ENCODE results near the gene LCN10.

Gene LCN10

DNA sequence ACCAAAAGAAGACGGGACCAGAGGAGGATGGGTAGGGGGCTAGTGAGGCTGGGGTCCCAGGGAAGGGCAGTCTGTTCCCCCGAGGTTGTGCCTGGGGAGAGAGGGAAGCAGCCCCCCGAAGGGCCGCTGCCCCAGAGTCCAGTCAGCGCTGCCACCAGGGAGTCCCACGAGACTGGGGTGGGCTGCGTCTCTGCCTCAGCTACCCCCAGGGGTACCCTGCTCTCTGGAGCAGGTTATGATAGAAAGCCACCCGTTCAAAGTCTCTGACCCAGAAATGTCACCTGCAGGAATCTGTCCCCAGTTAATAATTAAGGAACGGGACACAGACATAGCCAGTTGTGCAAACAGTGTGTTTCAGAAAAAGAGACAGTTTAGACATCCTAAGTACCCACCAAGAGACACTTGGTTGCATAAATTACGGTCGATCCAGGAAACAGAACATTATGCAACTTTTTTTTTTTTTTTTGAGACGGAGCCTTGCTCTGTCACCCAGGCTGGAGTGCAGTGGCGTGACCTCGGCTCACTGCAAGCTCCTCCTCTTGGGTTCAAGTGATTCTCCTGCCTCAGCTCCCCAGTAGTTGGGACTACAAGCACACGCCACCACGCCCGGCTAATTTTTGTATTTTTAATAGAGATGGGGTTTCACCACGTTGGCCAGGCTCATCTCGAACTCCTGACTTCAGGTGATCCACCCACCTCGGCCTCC, 44.8 kb downstream of the LCN10 start:
- DNase-seq: no peak

DNA sequence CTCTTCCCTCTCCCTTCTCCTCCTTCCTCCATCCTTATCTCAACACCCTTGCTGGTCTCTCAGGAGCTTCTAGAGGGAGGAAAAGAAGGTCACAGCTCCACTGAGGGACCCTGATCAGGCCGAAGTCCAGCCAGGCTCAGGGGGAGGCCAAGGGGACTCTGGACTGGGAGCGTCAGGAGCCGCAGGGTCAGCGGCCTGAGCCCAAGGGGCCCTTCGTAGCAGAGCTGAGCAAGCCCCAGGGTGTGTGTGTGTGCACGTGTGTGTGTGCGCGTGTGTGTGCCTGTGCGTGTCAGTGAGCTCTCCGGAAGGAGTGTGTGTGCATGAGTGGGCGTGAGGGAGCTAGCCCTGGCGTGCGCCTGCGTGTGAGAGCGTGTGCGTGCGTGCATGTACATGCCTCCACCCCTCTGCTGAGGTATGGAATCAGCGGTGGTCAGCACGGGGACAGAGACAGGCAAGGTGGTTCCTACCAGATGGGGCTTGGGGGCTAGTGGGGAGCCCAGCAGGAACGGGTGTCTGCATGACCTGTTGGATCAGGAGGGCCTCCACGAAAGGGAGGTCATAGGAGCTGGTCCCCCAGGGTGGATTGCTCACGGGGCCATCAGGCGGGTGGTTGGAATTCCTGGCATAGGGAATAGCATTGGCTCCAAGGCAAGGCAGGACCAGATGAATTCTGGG, 45.5 kb downstream of the LCN10 start:
- no peak for DNase-seq

DNA sequence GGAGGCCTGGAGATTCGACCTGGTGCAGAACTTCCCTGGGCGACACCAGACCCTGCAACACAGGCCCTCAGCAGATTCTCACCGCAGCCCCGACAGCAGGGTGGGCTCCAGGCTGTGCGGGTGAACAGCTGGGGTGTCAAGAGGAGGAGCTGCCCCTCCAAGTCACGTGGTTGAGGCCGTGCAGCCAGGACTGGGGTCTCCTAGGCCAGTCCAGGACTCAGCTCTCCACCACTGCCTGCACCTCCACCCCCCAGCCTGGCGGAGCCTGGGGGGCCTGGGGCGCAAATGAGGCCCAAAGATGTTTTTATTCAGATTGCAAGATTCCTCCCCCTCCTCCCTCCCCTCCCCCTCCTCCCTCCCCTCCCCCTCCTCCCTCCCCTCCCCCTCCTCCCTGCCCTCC, 46.2 kb downstream of the LCN10 start:
- DNase-seq: no peak

- DNase-seq: no peak
Observed at GRCh38 chr9:136695955-136696354, 46.8 kb downstream of the LCN10 start.

DNA sequence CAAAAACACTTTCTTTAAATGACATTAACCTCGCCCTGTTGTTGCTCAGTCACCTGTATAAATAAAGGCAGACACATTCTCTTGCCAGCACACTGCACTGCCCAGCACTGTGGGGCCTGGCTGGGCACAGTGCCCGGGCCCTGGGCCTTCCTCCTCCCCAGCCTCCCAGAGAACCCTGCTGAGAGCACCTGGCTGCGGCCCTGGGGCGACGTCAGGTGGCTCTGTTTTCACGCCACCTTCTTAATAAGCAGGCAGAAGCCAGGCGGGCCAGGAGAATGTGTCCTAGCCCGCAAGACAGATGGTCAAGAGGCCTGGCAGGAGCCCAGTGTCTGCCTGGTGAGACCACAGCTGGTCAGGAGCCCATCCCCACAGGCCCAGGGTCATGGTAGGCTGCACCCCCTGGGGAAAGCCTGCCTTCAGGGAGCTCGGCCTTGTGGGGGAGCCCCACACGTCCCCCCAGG, 47.3 kb downstream of the LCN10 start:
- no peak for DNase-seq

GRCh38 chr9:136694872-136695247, 47.9 kb downstream of the LCN10 start:
- DNase-seq: no peak

DNA sequence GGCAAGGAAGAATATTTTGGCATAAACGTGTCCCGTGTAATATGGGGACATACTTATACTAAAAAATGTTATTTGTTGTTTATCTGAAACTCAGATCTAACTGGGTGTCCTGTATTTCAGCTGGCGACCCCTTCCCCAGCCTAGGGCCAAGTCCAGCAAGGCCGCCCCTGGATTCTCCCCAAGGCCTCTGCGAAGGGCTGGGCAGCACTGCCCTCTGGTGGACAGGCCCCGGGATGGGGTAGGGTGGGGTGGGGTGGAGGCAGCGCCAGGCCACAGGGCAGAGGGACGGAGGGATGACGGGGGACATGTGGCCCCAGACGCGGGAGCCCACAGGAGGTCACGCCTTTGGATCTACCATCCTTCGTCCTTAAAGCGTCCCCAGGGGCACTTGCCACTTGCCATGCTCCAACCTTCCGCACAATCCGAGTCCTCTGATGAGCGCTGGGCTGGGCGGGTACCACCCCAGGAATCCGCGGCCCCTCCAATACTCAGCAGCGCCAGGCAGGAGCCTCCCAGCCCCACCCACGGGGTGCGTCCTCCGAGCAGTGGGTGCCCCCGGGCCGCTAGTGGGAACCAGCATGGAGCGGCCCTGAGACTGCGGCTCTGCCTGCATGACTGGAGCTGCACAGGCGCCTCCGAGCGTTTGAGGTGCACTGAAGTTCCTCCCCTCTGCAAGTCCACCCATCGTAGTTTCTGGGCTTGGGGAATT, 48.4 kb downstream of the LCN10 start:
- no peak for DNase-seq

GRCh38 chr9:136693490-136694162, 49.1 kb downstream of the LCN10 start:
- no peak for DNase-seq

- DNase-seq: no peak
Observed at GRCh38 chr9:136693135-136693489, 49.6 kb downstream of the LCN10 start.

DNA sequence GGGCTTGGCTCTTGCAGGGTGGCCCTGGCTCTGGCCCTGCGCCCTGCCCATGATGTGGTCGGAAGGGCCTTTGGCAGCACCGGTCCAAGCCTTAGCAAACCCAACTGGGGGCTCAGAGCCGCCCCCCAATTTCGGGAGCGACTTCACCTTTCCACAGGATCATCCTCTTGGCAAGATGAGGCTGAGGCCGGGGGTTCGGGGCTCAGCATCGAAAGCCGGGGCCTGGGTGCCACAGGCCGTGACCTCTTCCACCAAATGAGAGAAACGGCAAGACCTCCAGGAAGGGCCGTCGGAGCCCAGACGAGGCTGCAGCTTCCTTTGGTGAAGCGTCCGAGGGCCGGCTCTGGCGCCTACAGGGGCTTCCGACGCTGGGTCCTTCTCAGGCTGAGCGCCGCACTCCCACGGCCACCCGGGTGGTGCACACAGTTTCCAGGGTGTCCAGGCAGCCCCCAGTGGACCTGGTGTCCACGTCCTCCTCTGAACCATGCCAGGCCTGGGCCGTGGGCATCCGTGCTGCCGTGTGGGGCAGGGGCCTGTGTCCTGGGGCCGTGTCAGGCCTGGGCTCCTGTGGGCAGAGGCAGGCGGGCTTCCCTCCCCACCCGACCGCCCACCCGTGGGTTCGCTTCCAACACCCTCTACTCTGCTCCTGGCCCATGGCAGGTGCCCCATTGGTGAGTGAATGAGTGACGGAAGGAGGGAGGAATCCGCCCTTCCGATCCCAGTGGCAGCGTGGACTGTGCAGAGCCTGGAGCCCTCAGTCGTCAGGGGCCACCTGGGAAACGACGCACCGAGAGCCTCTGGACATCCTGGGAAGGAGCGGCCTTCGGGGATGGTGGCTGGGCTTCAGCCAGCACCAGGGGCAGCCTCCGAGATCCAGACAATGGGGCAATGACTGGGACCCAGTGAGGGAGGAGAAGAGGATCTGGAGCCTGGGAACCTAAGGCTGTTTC, 50.3 kb downstream of the LCN10 start:
- DNase-seq: no peak

GRCh38 chr9:136691316-136692184, 51.2 kb downstream of the LCN10 start:
- DNase-seq: no peak

DNA sequence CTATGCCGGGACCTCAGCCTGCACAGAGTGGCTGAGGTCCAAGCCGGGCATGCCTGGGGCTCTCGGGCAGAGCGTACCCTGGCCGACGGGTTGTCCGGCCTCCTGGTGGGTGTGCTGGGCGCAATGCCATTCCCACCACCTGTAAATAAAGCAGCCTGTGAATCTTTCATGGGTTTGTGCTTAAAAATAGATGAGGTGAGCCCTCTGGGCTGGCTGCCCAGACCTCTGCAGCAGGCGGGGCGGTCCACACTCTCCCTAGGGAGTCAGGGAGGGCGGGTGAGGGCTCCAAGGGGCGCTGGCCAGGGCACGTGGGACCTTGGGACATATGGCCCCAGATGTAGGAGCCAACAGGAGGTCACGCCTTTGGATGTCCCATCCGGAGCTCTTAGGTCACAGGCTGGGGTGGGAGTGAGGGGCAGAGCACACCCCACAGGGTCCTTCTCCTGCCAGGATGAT, 51.9 kb downstream of the LCN10 start:
- no peak for DNase-seq

GRCh38 chr9:136690104-136690805, 52.5 kb downstream of the LCN10 start:
- DNase-seq: no peak

- DNase-seq: no peak
Observed at GRCh38 chr9:136689108-136689460, 53.7 kb downstream of the LCN10 start.

DNA sequence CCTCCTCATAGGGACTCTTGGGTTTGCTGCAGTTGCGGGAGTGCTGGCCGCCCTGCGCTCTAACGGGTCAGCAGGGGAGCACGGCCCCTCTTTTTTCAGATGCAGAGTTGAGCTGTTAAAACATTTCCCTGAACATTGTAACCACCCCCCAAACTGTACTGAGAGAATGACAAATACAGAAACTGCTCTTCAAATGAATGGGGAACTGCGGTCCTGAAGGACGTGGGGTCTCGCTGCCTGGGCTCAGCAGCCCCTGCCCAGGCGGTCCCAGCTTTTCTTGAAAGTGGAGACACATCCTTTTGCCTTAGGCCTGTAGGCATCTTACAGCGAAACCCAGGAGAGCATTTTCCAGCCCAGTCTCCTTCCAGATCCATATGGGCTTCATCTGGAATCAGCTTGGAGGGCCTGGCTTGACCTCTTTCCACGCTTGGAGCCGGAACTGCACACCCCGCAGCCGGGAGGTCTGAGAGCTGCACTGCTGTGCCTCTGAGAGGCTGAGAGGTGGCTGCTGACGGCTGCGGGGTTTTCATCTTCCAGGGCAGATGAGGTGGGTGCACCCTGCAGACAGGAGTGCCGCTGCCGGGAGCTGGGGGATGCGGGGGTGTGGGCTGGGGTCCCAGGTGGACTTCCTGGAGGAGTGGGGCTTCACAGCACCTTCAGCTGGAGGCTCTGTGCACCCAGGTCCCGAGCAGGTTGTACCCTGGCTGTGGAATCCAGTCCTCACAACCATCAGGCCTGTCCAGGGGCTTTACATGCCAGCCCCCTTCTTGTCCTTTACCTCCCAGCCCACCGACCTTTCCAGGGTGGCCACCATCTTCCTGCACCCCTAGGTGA, 54.2 kb downstream of the LCN10 start:
- no peak for DNase-seq
